Measurements from ENCODE around the gene RIMOC1.

GRCh38 chr5:41951224-41951623, 47.1 kb downstream of the RIMOC1 start:
- TF ChIP-seq CTCF (conservative IDR thresholded peaks at IDR 0.05): no peak
- TF ChIP-seq ZFX (IDR thresholded peaks at IDR 0.05): no peak

Measured in C4-2B (cell line).